ENCODE measurements around the gene TDRD3.

Gene TDRD3

DNA sequence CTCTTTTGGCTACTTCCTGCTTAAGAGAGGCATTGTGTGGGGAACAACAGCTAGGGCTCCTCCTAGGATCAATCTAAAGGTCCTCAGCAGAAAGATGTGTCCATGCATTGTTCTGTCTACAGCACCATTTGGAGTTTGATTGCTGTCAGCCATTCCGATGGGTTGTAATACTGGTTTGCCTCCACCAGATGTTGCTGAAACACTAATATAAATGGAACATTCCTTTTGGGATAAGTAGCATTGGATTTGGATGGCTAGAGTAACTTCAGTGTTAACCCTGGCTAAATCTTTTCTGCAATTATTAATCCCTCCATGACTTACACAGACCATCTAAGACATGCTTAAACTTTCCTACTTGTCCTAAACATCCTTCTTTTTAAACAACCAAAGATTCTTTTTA is 104.2 kb downstream of the TDRD3 start:
- H3K79me2 ChIP-seq (ENCODE audit: control insufficient read depth, low read length): no peaks in the 10 kb centered on the region
- no peak overlapping the region for H3K4me3 ChIP-seq (ENCODE audit: low read length)
- no peaks in the 10 kb centered on the region for H3F3A ChIP-seq (ENCODE audit: control insufficient read depth, insufficient read depth)
- no peaks in the 10 kb centered on the region for H3K27me3 ChIP-seq (ENCODE audit: control insufficient read depth, low read length)
- H3K4me1 ChIP-seq (ENCODE audit: control insufficient read depth, low read length): no peaks in the 10 kb centered on the region
- peaks cover 12% of the 10 kb centered on the region; the same call in 1 of the 2 replicates for H3K9me3 ChIP-seq (ENCODE audit: control insufficient read depth, insufficient read depth, low read length)
- no peaks in the 10 kb centered on the region; the same call in none of the 2 replicates for H3K36me3 ChIP-seq (ENCODE audit: control insufficient read depth, low read length)
- no peak overlapping the region for H3K4me2 ChIP-seq (ENCODE audit: low read length)
- no peaks in the 10 kb centered on the region for H3K9me2 ChIP-seq (replicated peaks; ENCODE audit: control insufficient read depth, low read length)
- TF ChIP-seq, protein P1, sequence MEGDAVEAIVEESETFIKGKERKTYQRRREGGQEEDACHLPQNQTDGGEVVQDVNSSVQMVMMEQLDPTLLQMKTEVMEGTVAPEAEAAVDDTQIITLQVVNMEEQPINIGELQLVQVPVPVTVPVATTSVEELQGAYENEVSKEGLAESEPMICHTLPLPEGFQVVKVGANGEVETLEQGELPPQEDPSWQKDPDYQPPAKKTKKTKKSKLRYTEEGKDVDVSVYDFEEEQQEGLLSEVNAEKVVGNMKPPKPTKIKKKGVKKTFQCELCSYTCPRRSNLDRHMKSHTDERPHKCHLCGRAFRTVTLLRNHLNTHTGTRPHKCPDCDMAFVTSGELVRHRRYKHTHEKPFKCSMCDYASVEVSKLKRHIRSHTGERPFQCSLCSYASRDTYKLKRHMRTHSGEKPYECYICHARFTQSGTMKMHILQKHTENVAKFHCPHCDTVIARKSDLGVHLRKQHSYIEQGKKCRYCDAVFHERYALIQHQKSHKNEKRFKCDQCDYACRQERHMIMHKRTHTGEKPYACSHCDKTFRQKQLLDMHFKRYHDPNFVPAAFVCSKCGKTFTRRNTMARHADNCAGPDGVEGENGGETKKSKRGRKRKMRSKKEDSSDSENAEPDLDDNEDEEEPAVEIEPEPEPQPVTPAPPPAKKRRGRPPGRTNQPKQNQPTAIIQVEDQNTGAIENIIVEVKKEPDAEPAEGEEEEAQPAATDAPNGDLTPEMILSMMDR (IDR thresholded peaks at IDR 0.05; ENCODE audit: low read depth, low read length, poor library complexity, severe bottlenecking): no peak
- TF ChIP-seq EZH2phosphoT487 (IDR thresholded peaks at IDR 0.05; ENCODE audit: borderline replicate concordance, low read length): no peak
- H3K27ac ChIP-seq (ENCODE audit: low read depth, low read length): no peak overlapping the region
- H4K20me1 ChIP-seq (ENCODE audit: control insufficient read depth, insufficient read depth, low read depth, low read length): no peaks in the 10 kb centered on the region

DNA sequence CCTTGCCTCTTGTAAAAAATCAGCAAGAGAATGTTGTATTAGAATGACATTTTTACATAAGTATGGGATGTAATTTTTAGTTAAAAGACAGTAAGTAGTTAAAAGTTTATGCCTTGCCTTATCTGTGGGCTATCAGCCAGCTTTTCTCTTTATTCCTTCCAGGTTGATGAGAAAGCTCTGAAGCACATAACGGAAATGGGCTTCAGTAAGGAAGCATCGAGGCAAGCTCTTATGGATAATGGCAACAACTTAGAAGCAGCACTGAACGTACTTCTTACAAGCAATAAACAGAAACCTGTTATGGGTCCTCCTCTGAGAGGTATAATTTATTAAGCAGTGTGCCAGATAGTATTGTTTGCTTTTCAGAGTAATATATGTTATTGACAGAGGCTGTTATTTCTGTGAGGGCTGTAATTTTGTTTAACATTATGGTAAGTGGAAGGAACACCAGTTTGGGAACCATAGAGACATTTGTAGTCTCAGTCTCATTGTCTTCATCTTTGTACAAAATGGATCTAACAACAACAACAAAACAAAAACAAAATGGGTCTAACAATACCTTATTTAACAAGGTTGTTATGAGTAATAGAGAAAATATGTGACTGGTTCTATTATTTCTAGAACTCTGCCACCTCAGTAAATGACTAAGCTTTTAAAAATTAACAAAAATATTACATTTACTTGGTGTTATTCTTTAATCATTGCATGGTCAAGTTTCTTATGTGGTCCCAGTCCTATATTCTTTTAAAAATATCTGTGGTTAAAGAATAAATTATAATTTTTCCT is 112.8 kb downstream of the TDRD3 start:
- H3K27me3 ChIP-seq (ENCODE audit: control insufficient read depth, low read length): no peaks in the 10 kb centered on the region
- no peaks in the 10 kb centered on the region for H3K9me2 ChIP-seq (replicated peaks; ENCODE audit: control insufficient read depth, low read length)
- no peak overlapping the region for H3K27ac ChIP-seq (ENCODE audit: low read depth, low read length)
- H3K4me2 ChIP-seq (ENCODE audit: low read length): no peak overlapping the region
- H3K79me2 ChIP-seq (ENCODE audit: control insufficient read depth, low read length): no peaks in the 10 kb centered on the region
- no peaks in the 10 kb centered on the region for H3K4me1 ChIP-seq (ENCODE audit: control insufficient read depth, low read length)
- peaks cover 15% of the 10 kb centered on the region for H3K36me3 ChIP-seq (ENCODE audit: control insufficient read depth, low read length)
- TF ChIP-seq, protein P1 (IDR thresholded peaks at IDR 0.05; ENCODE audit: low read depth, low read length, poor library complexity, severe bottlenecking): no peak
- TF ChIP-seq EZH2phosphoT487 (IDR thresholded peaks at IDR 0.05; ENCODE audit: borderline replicate concordance, low read length): no peak
- no peaks in the 10 kb centered on the region; the same call in 1 of the 2 replicates for H3K9me3 ChIP-seq (ENCODE audit: control insufficient read depth, insufficient read depth, low read length)
- no peak overlapping the region for H3K4me3 ChIP-seq (ENCODE audit: low read length)
- H3F3A ChIP-seq (ENCODE audit: control insufficient read depth, insufficient read depth): no peaks in the 10 kb centered on the region
- H4K20me1 ChIP-seq (ENCODE audit: control insufficient read depth, insufficient read depth, low read depth, low read length): no peaks in the 10 kb centered on the region

DNA sequence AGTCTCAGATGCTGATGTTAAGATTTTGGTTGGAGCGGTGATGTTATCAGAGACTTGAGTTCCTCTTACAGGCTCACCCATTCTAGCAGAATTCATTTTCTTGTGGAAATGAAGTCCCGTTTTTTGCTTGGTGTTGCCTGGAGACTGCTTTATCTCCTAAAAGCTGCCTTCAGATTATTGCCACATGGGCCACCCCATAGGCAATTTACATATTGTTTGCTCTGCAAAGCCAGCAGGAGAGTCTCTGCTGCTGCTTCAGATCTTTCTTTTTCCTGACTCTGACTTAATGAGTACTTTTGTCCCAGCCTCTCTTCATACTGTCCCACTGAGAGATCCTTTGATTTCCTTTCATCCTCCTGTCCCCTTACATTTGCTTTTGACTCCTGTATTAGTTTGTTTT is 114.6 kb downstream of the TDRD3 start:
- H3K9me2 ChIP-seq (replicated peaks; ENCODE audit: control insufficient read depth, low read length): no peaks in the 10 kb centered on the region
- TF ChIP-seq, protein P1 (IDR thresholded peaks at IDR 0.05; ENCODE audit: low read depth, low read length, poor library complexity, severe bottlenecking): no peak
- TF ChIP-seq EZH2phosphoT487 (IDR thresholded peaks at IDR 0.05; ENCODE audit: borderline replicate concordance, low read length): no peak
- no peaks in the 10 kb centered on the region for H3K4me1 ChIP-seq (ENCODE audit: control insufficient read depth, low read length)
- no peak overlapping the region for H3K4me2 ChIP-seq (ENCODE audit: low read length)
- H3F3A ChIP-seq (ENCODE audit: control insufficient read depth, insufficient read depth): no peaks in the 10 kb centered on the region
- no peaks in the 10 kb centered on the region; the same call in 1 of the 2 replicates for H3K9me3 ChIP-seq (ENCODE audit: control insufficient read depth, insufficient read depth, low read length)
- peaks cover 15% of the 10 kb centered on the region for H3K36me3 ChIP-seq (ENCODE audit: control insufficient read depth, low read length)
- no peak overlapping the region for H3K27ac ChIP-seq (ENCODE audit: low read depth, low read length)
- H3K79me2 ChIP-seq (ENCODE audit: control insufficient read depth, low read length): no peaks in the 10 kb centered on the region
- no peaks in the 10 kb centered on the region for H3K27me3 ChIP-seq (ENCODE audit: control insufficient read depth, low read length)
- no peaks in the 10 kb centered on the region for H4K20me1 ChIP-seq (ENCODE audit: control insufficient read depth, insufficient read depth, low read depth, low read length)
- no peak overlapping the region for H3K4me3 ChIP-seq (ENCODE audit: low read length)
